NT2/D1 (cell line): ENCODE results near the gene PRKD2.
"Not testable (repeated sequence)": the region's sequence is repeated elsewhere in the genome, so short reads cannot be mapped to it uniquely, and the experiment has no call there.

ENCODE experiments used
- DNase-seq: peaks from one replicate; pipeline ENCODE4 v3.0.0-alpha.2; 2011; ENCODE audit warnings: low read depth, low spot score
- H3K27me3 ChIP-seq: 2 replicates; pipeline ENCODE4 v1.6.0; 2011; ENCODE audit warnings: mild to moderate bottlenecking; ENCODE audit not compliant: insufficient read length, insufficient read depth
- H3K36me3 ChIP-seq: 2 replicates; pipeline ENCODE4 v1.6.1; 2011; ENCODE audit warnings: mild to moderate bottlenecking, low read length, mixed read lengths; ENCODE audit not compliant: insufficient read depth, insufficient read length
- H3K4me1 ChIP-seq: 2 replicates; pipeline ENCODE4 v1.5.1; 2011; ENCODE audit not compliant: insufficient read depth, insufficient read length
- H3K4me3 ChIP-seq: 2 replicates; pipeline ENCODE4 v1.5.1; 2011; ENCODE audit warnings: low read depth; ENCODE audit not compliant: insufficient read length
- H3K9ac ChIP-seq: 2 replicates; pipeline ENCODE4 v1.6.0; 2011; ENCODE audit warnings: low read depth; ENCODE audit not compliant: insufficient read length
- H3K9me3 ChIP-seq: 2 replicates; pipeline ENCODE4 v1.5.1; 2011; ENCODE audit warnings: mild to moderate bottlenecking, low read length; ENCODE audit not compliant: insufficient read depth
- SUZ12 ChIP-seq: IDR thresholded peaks from 2 replicates; pipeline ENCODE4 v1.6.1; 2011; ENCODE audit not compliant: insufficient read length, insufficient read depth; ENCODE audit errors: extremely low read depth
- YY1 ChIP-seq: IDR thresholded peaks from 2 replicates; pipeline ENCODE4 v1.6.1; 2011; ENCODE audit not compliant: insufficient read length, insufficient read depth
- ZNF274 ChIP-seq: IDR thresholded peaks from 2 replicates; pipeline ENCODE4 v1.6.1; 2011; ENCODE audit warnings: mild to moderate bottlenecking, low read depth, low read length

The PRKD2 gene

DNA sequence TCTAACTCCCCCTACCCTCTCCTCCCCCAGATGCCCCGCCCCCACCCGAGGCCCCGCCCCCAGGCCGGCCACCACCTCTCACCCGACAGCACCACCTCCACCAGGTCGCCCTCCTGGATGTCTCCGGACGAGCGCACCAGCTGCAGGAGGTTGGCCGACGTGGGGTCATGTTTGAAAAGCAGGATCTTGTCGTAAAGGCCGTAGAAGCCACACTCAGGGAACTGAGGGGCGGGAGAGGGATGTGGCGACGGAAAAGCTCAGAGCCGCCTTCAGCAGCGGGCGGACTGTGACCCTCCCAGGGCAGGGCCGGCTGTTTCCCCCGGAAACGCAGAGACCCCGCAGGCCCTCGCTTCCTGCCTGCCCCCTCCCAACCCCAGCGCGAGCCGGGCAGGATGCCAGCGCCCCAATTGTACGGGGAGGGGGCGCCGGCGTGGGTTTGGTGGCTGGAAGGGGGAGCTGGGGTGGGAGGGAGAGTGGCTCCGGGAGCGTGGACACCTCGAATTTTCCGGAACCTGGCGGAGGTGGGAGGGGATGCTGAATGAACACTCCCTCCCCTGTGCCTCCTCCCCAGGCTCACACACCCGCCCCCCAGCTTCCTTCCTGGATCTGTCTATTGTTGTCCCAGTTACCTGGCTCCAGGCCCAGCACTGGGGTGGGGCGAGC lies 3.0 kb downstream of the PRKD2 start:
- peaks cover 2% of the 10 kb centered on the region for H3K4me1 ChIP-seq
- TF ChIP-seq ZNF274 (no peak), SUZ12 (no peak), YY1 (no peak)
- peak; percentile 57 for DNase-seq
- H3K4me3 ChIP-seq, result peak overlapping the region; percentile 45
- peak overlapping the region; percentile 67 for H3K9ac ChIP-seq
- H3K9me3 ChIP-seq, result no peaks in the 10 kb centered on the region
- peaks cover 25% of the 10 kb centered on the region for H3K36me3 ChIP-seq
- H3K27me3 ChIP-seq, result no peaks in the 10 kb centered on the region

DNA sequence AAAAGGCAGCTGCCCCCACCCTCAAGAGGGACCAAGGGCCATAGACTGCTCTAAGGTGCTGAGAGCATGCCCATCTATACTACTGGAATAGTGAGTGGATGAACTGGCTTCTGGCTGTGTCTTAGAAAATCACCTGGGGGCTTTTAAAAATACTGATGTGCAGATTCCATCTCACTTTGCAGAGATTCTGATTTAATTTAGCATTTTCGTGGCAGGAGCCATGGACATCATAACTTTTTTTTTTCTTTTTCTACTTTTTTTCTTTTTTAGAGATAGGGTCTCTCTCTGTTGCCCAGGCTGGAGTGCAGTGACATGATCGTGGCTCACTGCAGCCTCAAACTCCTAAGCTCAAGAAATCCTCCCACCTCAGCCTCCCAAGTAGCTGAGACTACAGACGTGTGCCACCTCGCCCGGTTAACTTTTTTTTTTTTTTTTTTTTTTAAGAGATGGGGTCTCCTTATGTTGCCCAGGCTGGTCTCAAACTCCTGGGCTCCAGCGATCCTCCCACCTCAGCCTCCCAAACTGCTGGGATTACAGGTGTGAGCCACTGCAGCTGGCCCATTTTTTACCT lies 4.1 kb downstream of the PRKD2 start:
- not testable (repeated sequence) for H3K4me3 ChIP-seq
- peaks cover 20% of the 10 kb centered on the region for H3K36me3 ChIP-seq

DNA sequence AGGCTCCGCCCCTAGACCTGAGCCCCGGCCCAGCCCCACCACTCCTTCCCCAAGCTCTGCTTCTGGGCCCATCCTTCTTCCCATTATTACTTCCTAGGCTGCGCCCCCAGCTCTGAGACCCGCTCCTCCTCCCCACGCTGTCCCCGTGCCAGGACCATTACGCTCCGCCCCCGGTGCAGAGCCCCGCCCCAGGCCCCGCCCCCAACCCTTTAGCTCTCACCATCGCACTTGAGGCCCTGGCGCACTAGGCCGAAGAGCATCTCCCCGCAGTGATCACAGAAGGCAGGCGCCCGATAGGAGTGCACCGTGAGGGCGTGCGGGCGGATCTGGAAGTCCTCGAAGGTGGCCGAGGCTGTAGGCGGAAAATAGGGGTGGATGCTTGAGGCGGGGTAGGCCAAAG lies 6.2 kb downstream of the PRKD2 start:
- no peak for TF ChIP-seq YY1
- no peak for TF ChIP-seq SUZ12
- TF ChIP-seq ZNF274, result no peak
- H3K9me3 ChIP-seq, result no peaks in the 10 kb centered on the region
- no peaks in the 10 kb centered on the region for H3K27me3 ChIP-seq
- H3K36me3 ChIP-seq, result peaks cover 27% of the 10 kb centered on the region
- H3K9ac ChIP-seq, result no peak overlapping the region
- no peak for DNase-seq
- H3K4me1 ChIP-seq, result no peaks in the 10 kb centered on the region
- no peak overlapping the region for H3K4me3 ChIP-seq

More for the DNA sequence above, 4.1 kb downstream of the PRKD2 start:
- H3K27me3 ChIP-seq, H3K9ac ChIP-seq, DNase-seq, H3K4me1 ChIP-seq, H3K9me3 ChIP-seq: not testable (repeated sequence)

DNA sequence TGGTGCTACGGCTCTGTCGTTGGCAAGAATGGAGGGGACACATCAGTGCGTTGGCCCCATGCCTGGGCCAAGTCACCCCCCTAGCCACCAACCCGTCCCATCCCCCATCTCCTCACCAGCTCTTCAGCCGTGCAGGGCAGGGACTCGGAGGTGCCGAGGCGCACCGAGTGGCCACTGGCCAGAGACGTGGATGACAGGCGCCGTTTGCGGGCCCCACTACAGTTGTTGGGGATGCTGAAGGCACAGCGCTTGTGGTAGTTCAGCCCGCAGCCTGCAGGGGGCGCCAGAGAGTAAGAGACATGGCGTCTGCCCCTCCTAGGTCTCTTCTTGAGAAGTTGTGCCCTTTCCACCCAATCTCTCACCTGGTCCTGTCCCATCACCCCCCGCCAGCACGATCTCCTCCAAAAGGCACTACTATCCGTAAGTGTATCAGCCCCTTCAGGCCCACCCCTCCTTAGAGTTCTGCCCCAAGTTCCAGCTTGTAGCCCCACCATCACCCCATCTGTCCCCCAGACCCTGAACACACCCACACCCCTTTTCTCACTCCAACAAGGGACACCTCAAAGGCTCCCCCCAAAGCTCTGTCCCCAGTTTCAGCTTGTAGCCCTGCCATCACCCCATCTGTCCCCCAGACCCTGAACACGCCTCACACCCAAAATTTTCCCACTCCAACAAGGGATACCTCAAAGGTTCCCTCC lies 12.4 kb downstream of the PRKD2 start:
- Histone ChIP-seq H3K4me3 (no peak overlapping the region), H3K36me3 (peaks cover 54% of the 10 kb centered on the region), H3K9ac (peak overlapping the region; percentile 26), H3K9me3 (no peaks in the 10 kb centered on the region), H3K27me3 (no peaks in the 10 kb centered on the region), H3K4me1 (no peaks in the 10 kb centered on the region)
- DNase-seq, result no peak
- TF ChIP-seq YY1, result no peak
- no peak for TF ChIP-seq ZNF274
- TF ChIP-seq SUZ12, result no peak

DNA sequence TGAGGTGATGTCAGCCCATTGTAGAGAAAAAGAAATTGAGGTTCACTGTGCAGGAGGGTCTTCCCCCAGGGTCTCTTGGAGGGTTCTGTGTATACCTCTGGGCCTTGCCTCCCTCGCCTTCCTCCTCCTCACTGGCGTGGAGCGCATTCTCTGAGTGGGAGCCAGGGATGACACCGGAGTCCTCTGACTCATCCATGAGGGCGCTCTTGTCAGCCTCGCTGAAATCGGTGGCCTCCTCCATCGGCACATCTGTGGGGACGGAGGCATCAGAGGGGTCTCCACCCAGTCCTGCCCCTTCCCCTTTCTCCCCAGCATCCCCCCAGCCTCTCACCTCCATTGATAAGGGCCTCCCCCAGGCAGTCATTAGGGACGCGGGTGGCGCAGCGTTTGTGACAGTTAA lies 16.2 kb downstream of the PRKD2 start:
- TF ChIP-seq YY1, result no peak
- TF ChIP-seq ZNF274, result no peak
- TF ChIP-seq SUZ12, result no peak
- Histone ChIP-seq H3K9ac (no peak overlapping the region), H3K4me1 (no peaks in the 10 kb centered on the region), H3K9me3 (no peaks in the 10 kb centered on the region), H3K4me3 (no peak overlapping the region), H3K36me3 (peaks cover 62% of the 10 kb centered on the region), H3K27me3 (no peaks in the 10 kb centered on the region)
- no peak for DNase-seq

DNA sequence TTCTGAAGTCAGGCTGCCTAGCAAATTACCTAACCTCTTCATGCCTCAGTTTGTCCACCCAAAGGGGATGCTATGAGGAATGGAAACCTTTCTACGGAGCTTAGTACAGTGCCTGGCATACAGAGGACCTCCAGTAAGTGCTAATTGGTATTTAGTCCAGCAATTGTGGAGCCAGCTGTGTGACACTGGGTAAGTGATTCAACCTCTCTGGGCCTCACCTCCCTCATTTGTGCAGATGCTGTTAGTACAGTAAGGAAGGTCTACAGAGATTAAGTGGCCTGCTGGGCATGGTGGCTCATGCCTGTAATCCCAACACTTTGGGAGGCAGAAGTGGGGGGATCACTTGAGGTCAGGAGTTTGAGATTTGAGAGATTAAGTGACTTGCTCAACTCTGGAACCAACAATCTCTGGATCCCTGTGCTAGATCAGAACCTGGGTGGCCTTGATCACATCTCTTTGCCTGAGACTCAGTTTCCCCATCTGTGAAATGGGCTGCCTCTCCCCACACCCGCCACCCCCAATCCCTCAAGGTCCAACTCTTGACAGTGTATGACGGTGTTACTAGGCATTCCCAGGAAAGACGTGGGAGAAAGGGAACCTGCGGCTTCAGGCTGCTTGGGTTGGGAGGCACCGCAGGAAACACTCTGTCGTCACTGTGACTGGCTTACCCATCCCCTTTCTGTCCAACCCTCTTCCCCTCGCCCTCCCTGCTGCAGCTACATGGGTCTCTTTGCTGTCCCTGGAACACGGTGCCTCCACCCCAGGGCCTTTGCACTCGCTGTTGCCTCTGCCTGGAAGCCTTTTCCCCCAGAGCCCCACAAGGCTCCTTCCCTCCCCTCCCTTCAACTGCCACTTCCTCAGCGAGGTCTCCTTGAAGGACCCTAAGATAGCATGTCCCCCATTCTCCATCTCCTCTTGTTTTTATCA lies 18.3 kb downstream of the PRKD2 start:
- no peak for DNase-seq
- H3K27me3 ChIP-seq, result no peaks in the 10 kb centered on the region
- H3K36me3 ChIP-seq, result peaks cover 65% of the 10 kb centered on the region
- H3K4me1 ChIP-seq, result no peaks in the 10 kb centered on the region
- H3K9ac ChIP-seq, result no peak overlapping the region
- H3K9me3 ChIP-seq, result no peaks in the 10 kb centered on the region
- H3K4me3 ChIP-seq, result no peak overlapping the region
- TF ChIP-seq SUZ12 (no peak), ZNF274 (no peak), YY1 (no peak)
